ENCODE data around the gene MYBPHL. TPM values are rescaled to one million over a fixed set of nuclear protein-coding genes. Genes with fewer than 3 reads are reported as not detected.

The MYBPHL gene
- total RNA-seq, 1 donor from 2014 or later, result 0.29 TPM

- Mint-ChIP-seq H3K27ac (no peak overlapping the region), H3K36me3 (ENCODE audit: insufficient read depth) (peaks cover 14% of the 10 kb centered on the region), H3K4me3 (ENCODE audit: low read depth) (no peak overlapping the region), H3K9me3 (ENCODE audit: low read depth) (no peaks in the 10 kb centered on the region), H3K4me1 (ENCODE audit: low read depth) (peaks cover 23% of the 10 kb centered on the region), H3K27me3 (no peaks in the 10 kb centered on the region)
- DNase-seq (ENCODE audit: low spot score, unreplicated experiment), result no peak
- TF ChIP-seq, protein P1, sequence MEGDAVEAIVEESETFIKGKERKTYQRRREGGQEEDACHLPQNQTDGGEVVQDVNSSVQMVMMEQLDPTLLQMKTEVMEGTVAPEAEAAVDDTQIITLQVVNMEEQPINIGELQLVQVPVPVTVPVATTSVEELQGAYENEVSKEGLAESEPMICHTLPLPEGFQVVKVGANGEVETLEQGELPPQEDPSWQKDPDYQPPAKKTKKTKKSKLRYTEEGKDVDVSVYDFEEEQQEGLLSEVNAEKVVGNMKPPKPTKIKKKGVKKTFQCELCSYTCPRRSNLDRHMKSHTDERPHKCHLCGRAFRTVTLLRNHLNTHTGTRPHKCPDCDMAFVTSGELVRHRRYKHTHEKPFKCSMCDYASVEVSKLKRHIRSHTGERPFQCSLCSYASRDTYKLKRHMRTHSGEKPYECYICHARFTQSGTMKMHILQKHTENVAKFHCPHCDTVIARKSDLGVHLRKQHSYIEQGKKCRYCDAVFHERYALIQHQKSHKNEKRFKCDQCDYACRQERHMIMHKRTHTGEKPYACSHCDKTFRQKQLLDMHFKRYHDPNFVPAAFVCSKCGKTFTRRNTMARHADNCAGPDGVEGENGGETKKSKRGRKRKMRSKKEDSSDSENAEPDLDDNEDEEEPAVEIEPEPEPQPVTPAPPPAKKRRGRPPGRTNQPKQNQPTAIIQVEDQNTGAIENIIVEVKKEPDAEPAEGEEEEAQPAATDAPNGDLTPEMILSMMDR (IDR thresholded peaks at IDR 0.05; ENCODE audit: unreplicated experiment), result no peak
Measured at GRCh38 chr1:109271458-109271857, 35.4 kb downstream of the MYBPHL start.

- H3K27ac Mint-ChIP-seq, result no peak overlapping the region
- no peaks in the 10 kb centered on the region for H3K9me3 Mint-ChIP-seq (ENCODE audit: low read depth)
- TF ChIP-seq, protein P1 (IDR thresholded peaks at IDR 0.05; ENCODE audit: unreplicated experiment), result no peak
- H3K4me1 Mint-ChIP-seq (ENCODE audit: low read depth), result peaks cover 20% of the 10 kb centered on the region
- DNase-seq (ENCODE audit: low spot score, unreplicated experiment), result no peak
- peaks cover 14% of the 10 kb centered on the region for H3K36me3 Mint-ChIP-seq (ENCODE audit: insufficient read depth)
- no peaks in the 10 kb centered on the region for H3K27me3 Mint-ChIP-seq
- no peak overlapping the region for H3K4me3 Mint-ChIP-seq (ENCODE audit: low read depth)
Measured at GRCh38 chr1:109270623-109271317, 36.0 kb downstream of the MYBPHL start.

- H3K4me1 Mint-ChIP-seq (ENCODE audit: low read depth), result peaks cover 13% of the 10 kb centered on the region
- H3K36me3 Mint-ChIP-seq (ENCODE audit: insufficient read depth), result peaks cover 14% of the 10 kb centered on the region
- H3K27ac Mint-ChIP-seq, result no peak overlapping the region
- TF ChIP-seq, protein P1 (IDR thresholded peaks at IDR 0.05; ENCODE audit: unreplicated experiment), result no peak
- no peak overlapping the region for H3K4me3 Mint-ChIP-seq (ENCODE audit: low read depth)
- no peaks in the 10 kb centered on the region for H3K27me3 Mint-ChIP-seq
- H3K9me3 Mint-ChIP-seq (ENCODE audit: low read depth), result no peaks in the 10 kb centered on the region
- DNase-seq (ENCODE audit: low spot score, unreplicated experiment), result no peak
Measured at GRCh38 chr1:109269981-109270622, 36.7 kb downstream of the MYBPHL start.

DNA sequence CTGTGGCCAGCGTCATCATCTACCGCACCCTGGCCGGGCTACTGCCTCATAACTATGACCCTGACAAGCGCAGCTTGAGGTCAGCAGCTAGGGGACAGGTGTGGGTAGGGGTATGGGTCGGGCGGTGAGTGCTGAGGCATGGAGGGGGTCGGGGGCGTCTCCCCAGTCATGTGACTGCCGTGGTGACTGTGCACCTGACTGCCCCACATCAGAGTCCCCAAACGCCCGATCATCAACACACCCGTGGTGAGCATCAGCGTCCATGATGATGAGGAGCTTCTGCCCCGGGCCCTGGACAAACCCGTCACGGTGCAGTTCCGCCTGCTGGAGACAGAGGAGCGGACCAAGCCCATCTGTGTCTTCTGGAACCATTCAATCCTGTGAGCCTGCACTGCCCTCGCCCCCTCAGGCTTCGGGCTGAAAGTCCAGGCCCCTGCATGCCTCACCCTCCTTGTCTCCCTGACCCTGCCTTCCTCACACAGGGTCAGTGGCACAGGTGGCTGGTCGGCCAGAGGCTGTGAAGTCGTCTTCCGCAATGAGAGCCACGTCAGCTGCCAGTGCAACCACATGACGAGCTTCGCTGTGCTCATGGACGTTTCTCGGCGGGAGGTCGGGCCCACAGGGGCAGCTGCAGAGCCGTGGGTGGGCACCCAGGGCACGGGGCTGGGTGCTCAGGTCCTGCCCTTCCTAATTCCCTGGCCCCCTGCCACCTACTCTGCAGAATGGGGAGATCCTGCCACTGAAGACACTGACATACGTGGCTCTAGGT, 37.4 kb downstream of the MYBPHL start:
- H3K4me3 Mint-ChIP-seq (ENCODE audit: low read depth), result no peak overlapping the region
- H3K36me3 Mint-ChIP-seq (ENCODE audit: insufficient read depth), result peaks cover 14% of the 10 kb centered on the region
- H3K4me1 Mint-ChIP-seq (ENCODE audit: low read depth), result peaks cover 7% of the 10 kb centered on the region
- DNase-seq (ENCODE audit: low spot score, unreplicated experiment), result no peak
- H3K27ac Mint-ChIP-seq, result no peak overlapping the region
- no peaks in the 10 kb centered on the region for H3K27me3 Mint-ChIP-seq
- TF ChIP-seq, protein P1 (IDR thresholded peaks at IDR 0.05; ENCODE audit: unreplicated experiment), result no peak
- no peaks in the 10 kb centered on the region for H3K9me3 Mint-ChIP-seq (ENCODE audit: low read depth)

DNA sequence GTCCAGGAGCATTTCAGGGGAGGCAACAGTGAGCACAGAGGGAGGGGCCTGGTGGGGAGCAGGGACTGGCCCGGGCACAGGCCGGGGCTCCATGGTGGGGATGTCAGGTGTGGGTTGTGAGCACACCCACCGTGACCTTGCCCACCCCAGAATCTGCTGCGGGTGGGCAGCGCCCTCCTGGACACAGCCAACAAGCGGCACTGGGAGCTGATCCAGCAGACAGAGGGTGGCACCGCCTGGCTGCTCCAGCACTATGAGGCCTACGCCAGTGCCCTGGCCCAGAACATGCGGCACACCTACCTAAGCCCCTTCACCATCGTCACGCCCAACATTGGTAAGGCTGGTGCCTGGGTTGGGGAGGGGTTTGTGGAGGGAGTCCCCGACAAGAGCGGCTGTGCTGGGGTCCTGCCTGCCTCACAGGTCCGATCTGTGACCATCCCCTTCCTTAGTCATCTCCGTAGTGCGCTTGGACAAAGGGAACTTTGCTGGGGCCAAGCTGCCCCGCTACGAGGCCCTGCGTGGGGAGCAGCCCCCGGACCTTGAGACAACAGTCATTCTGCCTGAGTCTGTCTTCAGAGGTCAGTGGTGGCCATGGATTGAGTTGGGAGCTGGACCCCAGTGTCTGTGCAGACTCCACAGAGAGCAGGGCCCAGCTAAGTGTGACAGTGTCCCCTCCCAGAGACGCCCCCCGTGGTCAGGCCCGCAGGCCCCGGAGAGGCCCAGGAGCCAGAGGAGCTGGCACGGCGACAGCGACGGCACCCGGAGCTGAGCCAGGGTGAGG, 38.2 kb downstream of the MYBPHL start:
- DNase-seq (ENCODE audit: low spot score, unreplicated experiment), result no peak
- Mint-ChIP-seq H3K36me3 (ENCODE audit: insufficient read depth) (peaks cover 14% of the 10 kb centered on the region), H3K4me3 (ENCODE audit: low read depth) (no peak overlapping the region)

More for the DNA sequence above, 38.2 kb downstream of the MYBPHL start:
- Mint-ChIP-seq H3K4me1 (ENCODE audit: low read depth) (no peaks in the 10 kb centered on the region), H3K27me3 (no peaks in the 10 kb centered on the region), H3K27ac (peak overlapping the region; percentile 49), H3K9me3 (ENCODE audit: low read depth) (no peaks in the 10 kb centered on the region)
- TF ChIP-seq, protein P1 (IDR thresholded peaks at IDR 0.05; ENCODE audit: unreplicated experiment), result no peak
